Upper lobe of left lung (tissue), 6 donors: ENCODE results near the gene TPSB2. TPM values are rescaled to one million over a fixed set of nuclear protein-coding genes. Genes with fewer than 3 reads are reported as not detected.
"Not testable (repeated sequence)": the region's sequence is repeated elsewhere in the genome, so short reads cannot be mapped to it uniquely, and the experiment has no call there.

Experiments used
- ATAC-seq, 2 donors: fragments of 200-7000 bp; cut with Tn5 transposase; one replicate each; pipeline ENCODE4 v1.9.1; 2022; ENCODE audit warnings: mild to moderate bottlenecking in 2 of 2, moderate library complexity in 2 of 2; ENCODE audit not compliant: low FRiP score in 2 of 2
- DNase-seq, 2 donors: peaks; one replicate each; pipeline ENCODE4 v3.0.0-alpha.2; 2019 to 2020
- H3K27ac ChIP-seq, 4 donors: fragments of 200-600 bp; sonication (generic); one replicate each; pipeline ENCODE4 v1.5.1; 2016 to 2019
- H3K27me3 ChIP-seq, 4 donors: fragments of 200-600 bp; sonication (generic); one replicate each; pipeline ENCODE4 v1.5.1; 2017 to 2019
- H3K36me3 ChIP-seq, 4 donors: fragments of 200-600 bp; sonication (generic); one replicate each; pipeline ENCODE4 v1.5.1; 2016 to 2019
- H3K4me1 ChIP-seq, 4 donors: fragments of 200-600 bp; sonication (generic); one replicate each; pipeline ENCODE4 v1.5.1; 2018 to 2019
- H3K4me3 ChIP-seq, 4 donors: fragments of 200-600 bp; sonication (generic); one replicate each; pipeline ENCODE4 v1.5.1; 2017 to 2019; ENCODE audit warnings: mild to moderate bottlenecking in 2 of 4, moderate library complexity in 1 of 4
- H3K9me3 ChIP-seq, 4 donors: fragments of 200-600 bp; sonication (generic); one replicate each; pipeline ENCODE4 v1.5.1; 2018 to 2019
- CTCF ChIP-seq, 6 experiments: fragments of 450-650 bp in 4 of 6; fragments of 200-600 bp in 2 of 6; sonication (generic) in 2 of 6; IDR thresholded peaks; one replicate each; pipeline ENCODE4 v1.5.1; 2016 to 2019; ENCODE audit warnings: antibody characterized with exemption in 6 of 6
- EP300 ChIP-seq, 4 donors: sonication (generic); formaldehyde crosslinking; IDR thresholded peaks; one replicate each; pipeline ENCODE4 v1.5.1; 2017; ENCODE audit warnings: antibody characterized with exemption in 4 of 4, control low read depth in 2 of 4
- POLR2A ChIP-seq, 4 donors: fragments of 450-650 bp; IDR thresholded peaks; one replicate each; pipeline ENCODE4 v1.5.1; 2016 to 2017; ENCODE audit warnings: antibody characterized with exemption in 4 of 4, mild to moderate bottlenecking in 2 of 4
- POLR2AphosphoS5 ChIP-seq, 2 donors: sonication (generic); formaldehyde crosslinking; IDR thresholded peaks; one replicate each; pipeline ENCODE4 v1.5.1; 2017; ENCODE audit warnings: antibody characterized with exemption in 2 of 2
- WGBS, 2 donors: methylation state at CpG; one replicate each; pipeline ENCODE4 v1.1.5; 2017 to 2018; 5-methylcytosine and 5-hydroxymethylcytosine counted together
- total RNA-seq, 6 donors: library from RNA; depleted of rRNA in 4 of 6; stranded (reverse); fragments of >200 nt in 4 of 6; gene quantifications; one replicate each; pipeline versions ENCODE4 v1.1.0 to v1.2.1, GENCODE V29; 2016 to 2021
- donor health status: DM: no; HTN: no; CAD: no; lungs with moderate emphysema.
- donor health status: DM: no; HTN: yes; CAD: no; lungs with severe emphysema.

TPSB2 gene
- total RNA-seq, 6 donors from 2014 or later, result 10.5 to 329 (median 70.7) TPM

GRCh38 chr16:1271380-1271723 lies 41.4 kb upstream of the TPSB2 start:
- TF ChIP-seq CTCF (IDR thresholded peaks at IDR 0.05), result no peak
- no peak for TF ChIP-seq POLR2AphosphoS5 (IDR thresholded peaks at IDR 0.05)
- TF ChIP-seq EP300 (IDR thresholded peaks at IDR 0.05), result no peak
- no peak for TF ChIP-seq POLR2A (IDR thresholded peaks at IDR 0.05)
- Histone ChIP-seq H3K4me3 (no peak overlapping the region), H3K4me1 (peaks cover 0 to 6% (median 3%) of the 10 kb centered on the region in 4 donors), H3K27me3 (no peaks in the 10 kb centered on the region), H3K36me3 (no peaks in the 10 kb centered on the region), H3K9me3 (no peaks in the 10 kb centered on the region), H3K27ac (no peak overlapping the region)
- WGBS, 2 donors, result 70 to 80% methylated on average over 12 of the region's 12 CpGs
- DNase-seq (no peak), ATAC-seq (no peak)

- 93% methylated on average over 7 of the region's 7 CpGs for WGBS, 2 donors
- H3K4me3 ChIP-seq, H3K27ac ChIP-seq, ATAC-seq, H3K4me1 ChIP-seq, H3K36me3 ChIP-seq, H3K9me3 ChIP-seq, H3K27me3 ChIP-seq, DNase-seq: not testable (repeated sequence)
Observed at GRCh38 chr16:1269418-1269817, 39.4 kb upstream of the TPSB2 start.

GRCh38 chr16:1265826-1266225 lies 35.8 kb upstream of the TPSB2 start:
- 83 to 100% methylated on average over 1 to 18 of the region's 19 CpGs for WGBS, 2 donors
- H3K27me3 ChIP-seq, result peaks cover 0 to 7% (median 2%) of the 10 kb centered on the region in 4 donors
- DNase-seq (peak in 1 of 2 donors; percentile 49), ATAC-seq (no peak)
- no peak for TF ChIP-seq POLR2A (IDR thresholded peaks at IDR 0.05)
- TF ChIP-seq POLR2AphosphoS5 (IDR thresholded peaks at IDR 0.05), result no peak
- TF ChIP-seq EP300 (IDR thresholded peaks at IDR 0.05), result no peak
- H3K9me3 ChIP-seq, result no peaks in the 10 kb centered on the region
- no peak overlapping the region for H3K27ac ChIP-seq
- H3K36me3 ChIP-seq, result no peaks in the 10 kb centered on the region
- no peak overlapping the region for H3K4me3 ChIP-seq
- no peaks in the 10 kb centered on the region for H3K4me1 ChIP-seq

GRCh38 chr16:1265090-1265630 lies 35.2 kb upstream of the TPSB2 start:
- H3K4me3 ChIP-seq, result no peak overlapping the region
- DNase-seq (peak in 1 of 2 donors; percentile 25), ATAC-seq (no peak)
- no peak overlapping the region for H3K27ac ChIP-seq
- TF ChIP-seq CTCF (IDR thresholded peaks at IDR 0.05) (no peak), POLR2A (IDR thresholded peaks at IDR 0.05) (no peak), EP300 (IDR thresholded peaks at IDR 0.05) (no peak), POLR2AphosphoS5 (IDR thresholded peaks at IDR 0.05) (no peak)
- H3K36me3 ChIP-seq, result no peaks in the 10 kb centered on the region
- H3K27me3 ChIP-seq, result peaks cover 0 to 10% (median 2%) of the 10 kb centered on the region in 4 donors
- H3K4me1 ChIP-seq, result no peaks in the 10 kb centered on the region
- H3K9me3 ChIP-seq, result no peaks in the 10 kb centered on the region
- 74% methylated on average over 7 to 13 of the region's 13 CpGs for WGBS, 2 donors

GRCh38 chr16:1264345-1265089 lies 34.5 kb upstream of the TPSB2 start:
- Histone ChIP-seq H3K27me3 (peaks cover 0 to 17% (median 5%) of the 10 kb centered on the region in 4 donors), H3K36me3 (no peaks in the 10 kb centered on the region), H3K4me3 (no peak overlapping the region), H3K27ac (no peak overlapping the region), H3K9me3 (no peaks in the 10 kb centered on the region), H3K4me1 (peaks cover 0 to 2% (median 0%) of the 10 kb centered on the region in 4 donors)
- no peak for ATAC-seq
- TF ChIP-seq EP300 (IDR thresholded peaks at IDR 0.05) (no peak), POLR2AphosphoS5 (IDR thresholded peaks at IDR 0.05) (no peak), POLR2A (IDR thresholded peaks at IDR 0.05) (no peak), CTCF (IDR thresholded peaks at IDR 0.05) (no peak)
- DNase-seq, result no peak
- WGBS, 2 donors, result 81 to 94% methylated on average over 16 of the region's 16 CpGs
